ENCODE data around the gene MMS19. TPM values are rescaled to one million over a fixed set of nuclear protein-coding genes. Genes with fewer than 3 reads are reported as not detected.
A peak's percentile ranks its signal among the peaks of the same experiment; 100 is the strongest.

Gene MMS19
- total RNA-seq, 1 experiment from 2014 or later, result 42.4 TPM

GRCh38 chr10:97463363-97464132 lies 34.7 kb downstream of the MMS19 start:
- Histone ChIP-seq H3K9me2 (ENCODE audit: insufficient read depth) (no peaks in the 10 kb centered on the region), H3K27ac (0 out of 2 replicates have a peak overlapping the region, but pooled peaks have one; percentile 19), H3K79me2 (ENCODE audit: low read depth) (no peaks in the 10 kb centered on the region), H3K4me2 (no peak overlapping the region), H3K9me3 (ENCODE audit: insufficient read depth, low read depth) (no peaks in the 10 kb centered on the region), H4K20me1 (ENCODE audit: insufficient read depth) (no peaks in the 10 kb centered on the region; the same call in 1 of the 2 replicates), H3F3A (ENCODE audit: insufficient read depth, low read depth) (peaks cover 16% of the 10 kb centered on the region), H3K4me3 (no peak overlapping the region), H3K36me3 (ENCODE audit: low read depth) (no peaks in the 10 kb centered on the region), H2AFZ (no peak overlapping the region), H3K27me3 (ENCODE audit: insufficient read depth, low read depth) (no peaks in the 10 kb centered on the region), H3K4me1 (replicated peaks; ENCODE audit: insufficient read depth) (peaks cover 7% of the 10 kb centered on the region; the same call in 1 of the 2 replicates)
- peak; percentile 87 for TF ChIP-seq CTCF (conservative IDR thresholded peaks at IDR 0.05)
- no peak for TF ChIP-seq EZH2 (IDR thresholded peaks at IDR 0.05; ENCODE audit: low read depth)
- ChIA-PET CTCF (interaction anchor here (0.7 kb wide), 1 partner anchor 32 kb away, joined by 3 read pairs; no protein-coding TSS in a partner anchor), POLR2A (ENCODE audit: unreplicated experiment) (interaction anchor here (0.6 kb wide), 1 partner anchor 255 kb away, joined by 3 read pairs; no protein-coding TSS in a partner anchor)
- BruUV-seq (replicated peaks), result no TSS peak
- intact Hi-C loops (cut with micrococcal nuclease; ENCODE audit: unreplicated experiment), result loop anchor here (1.0 to 5.0 kb wide), 4 partner anchors 90 to 268 kb away; partner anchors contain the start of gene ANKRD2
- DNase-seq, result peak; percentile 54 to 71

DNA sequence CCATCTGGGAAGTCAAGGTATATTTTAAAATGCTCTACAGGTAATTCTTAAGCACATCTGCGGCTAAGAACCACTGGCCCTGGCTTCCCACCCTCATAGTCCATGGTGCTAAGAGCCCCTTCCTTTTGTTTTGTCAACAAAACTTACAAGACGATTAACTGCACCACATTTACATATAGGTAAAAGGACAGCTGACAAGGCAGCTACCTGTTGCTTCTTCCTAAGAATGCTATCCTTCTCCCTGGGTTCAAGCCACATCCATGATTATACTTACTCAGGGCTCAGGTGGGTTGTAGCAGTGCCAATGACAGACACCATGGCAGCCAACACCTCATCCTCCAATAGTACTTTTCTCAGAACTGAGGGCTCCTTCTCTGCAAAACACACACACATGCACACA lies 35.9 kb downstream of the MMS19 start:
- TF ChIP-seq CTCF (conservative IDR thresholded peaks at IDR 0.05), result no peak
- no peak for TF ChIP-seq EZH2 (IDR thresholded peaks at IDR 0.05; ENCODE audit: low read depth)
- no peak overlapping the region for H3K4me3 ChIP-seq
- H3K36me3 ChIP-seq (ENCODE audit: low read depth), result no peaks in the 10 kb centered on the region
- no peaks in the 10 kb centered on the region for H3K27me3 ChIP-seq (ENCODE audit: insufficient read depth, low read depth)
- peaks cover 7% of the 10 kb centered on the region; the same call in 1 of the 2 replicates for H3K4me1 ChIP-seq (replicated peaks; ENCODE audit: insufficient read depth)
- H3K27ac ChIP-seq, result no peak overlapping the region
- no peak for DNase-seq
- no TSS peak for BruUV-seq (replicated peaks)
- no peaks in the 10 kb centered on the region; the same call in 1 of the 2 replicates for H4K20me1 ChIP-seq (ENCODE audit: insufficient read depth)
- CTCF ChIA-PET, result no interaction called here
- POLR2A ChIA-PET (ENCODE audit: unreplicated experiment), result interaction anchor here (0.7 kb wide), 1 partner anchor 56 kb away, joined by 4 read pairs; no protein-coding TSS in a partner anchor
- H3K79me2 ChIP-seq (ENCODE audit: low read depth), result no peaks in the 10 kb centered on the region
- H3F3A ChIP-seq (ENCODE audit: insufficient read depth, low read depth), result peaks cover 16% of the 10 kb centered on the region
- no peaks in the 10 kb centered on the region for H3K9me2 ChIP-seq (ENCODE audit: insufficient read depth)
- H2AFZ ChIP-seq, result no peak overlapping the region
- intact Hi-C loops (cut with micrococcal nuclease; ENCODE audit: unreplicated experiment), result loop anchor here (5.0 kb wide), 1 partner anchor 110 kb away; the partner anchor contains the start of gene ANKRD2
- H3K9me3 ChIP-seq (ENCODE audit: insufficient read depth, low read depth), result no peaks in the 10 kb centered on the region
- no peak overlapping the region for H3K4me2 ChIP-seq

- H3K4me2 ChIP-seq, result no peak overlapping the region
- no peaks in the 10 kb centered on the region; the same call in 1 of the 2 replicates for H4K20me1 ChIP-seq (ENCODE audit: insufficient read depth)
- H3K9me3 ChIP-seq (ENCODE audit: insufficient read depth, low read depth), result no peaks in the 10 kb centered on the region
- peaks cover 13% of the 10 kb centered on the region for H3F3A ChIP-seq (ENCODE audit: insufficient read depth, low read depth)
- H3K9me2 ChIP-seq (ENCODE audit: insufficient read depth), result no peaks in the 10 kb centered on the region
- CTCF ChIA-PET, result no interaction called here
- H3K4me3 ChIP-seq, result no peak overlapping the region
- no peak overlapping the region for H3K27ac ChIP-seq
- H3K27me3 ChIP-seq (ENCODE audit: insufficient read depth, low read depth), result no peaks in the 10 kb centered on the region
- peaks cover 7% of the 10 kb centered on the region; the same call in 1 of the 2 replicates for H3K4me1 ChIP-seq (replicated peaks; ENCODE audit: insufficient read depth)
- H3K79me2 ChIP-seq (ENCODE audit: low read depth), result no peaks in the 10 kb centered on the region
- no TSS peak for BruUV-seq (replicated peaks)
- TF ChIP-seq CTCF (conservative IDR thresholded peaks at IDR 0.05), result no peak
- no peak for TF ChIP-seq EZH2 (IDR thresholded peaks at IDR 0.05; ENCODE audit: low read depth)
- POLR2A ChIA-PET (ENCODE audit: unreplicated experiment), result no interaction called here
- intact Hi-C loops (cut with micrococcal nuclease; ENCODE audit: unreplicated experiment), result loop anchor here (5.0 kb wide), 1 partner anchor 112 kb away; the partner anchor contains the start of gene ANKRD2
- no peak for DNase-seq
- no peak overlapping the region for H2AFZ ChIP-seq
- no peaks in the 10 kb centered on the region for H3K36me3 ChIP-seq (ENCODE audit: low read depth)
Observed at GRCh38 chr10:97459933-97460332, 38.3 kb downstream of the MMS19 start.

All from PC-9 (cell line).